Head of caudate nucleus (tissue), 42 donors: Measurements from ENCODE around the gene RBM42.

ENCODE experiments used
- DNase-seq, 42 donors: peaks; one replicate each; pipeline versions ENCODE4 v3.0.0 to v3.0.0-alpha.2; 2020 to 2021; ENCODE audit warnings: mixed read lengths in 7 of 42
- intact Hi-C: fragments of 100-400 bp; cut with DNase I; formaldehyde crosslinking; loops from one replicate; pipeline ENCODE4 v1.15.0; 2022

Gene RBM42

GRCh38 chr19:35615036-35615435 lies 13.8 kb upstream of the RBM42 start:
- DNase-seq = no peak
- intact Hi-C loops = no loop called here

- intact Hi-C loops = no loop called here
- no peak for DNase-seq
Observed at GRCh38 chr19:35618857-35619256, 10.0 kb upstream of the RBM42 start.

- intact Hi-C loops = no loop called here
- DNase-seq = no peak
Observed at GRCh38 chr19:35619290-35619923, 9.4 kb upstream of the RBM42 start.

DNA sequence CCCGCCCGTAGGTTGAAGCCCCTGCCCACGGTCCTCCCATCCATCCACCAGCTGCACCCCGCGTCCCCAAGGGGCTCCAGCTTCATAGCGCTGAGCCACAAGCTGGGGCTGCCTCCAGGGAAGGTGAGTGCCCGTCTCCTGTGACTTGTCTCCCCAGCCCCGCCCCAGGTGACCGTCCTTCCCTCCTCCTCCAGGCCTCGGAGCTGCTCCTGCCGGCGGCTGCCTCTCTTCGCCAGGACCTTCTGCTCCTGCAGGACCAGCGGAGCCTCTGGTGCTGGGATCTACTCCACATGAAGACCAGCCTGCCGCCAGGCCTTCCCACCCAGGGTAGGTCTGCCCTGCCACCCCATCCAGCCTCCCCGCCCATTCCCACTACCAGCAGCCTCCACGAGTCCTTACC lies 8.8 kb upstream of the RBM42 start:
- intact Hi-C loops = no loop called here
- DNase-seq = no peak

- DNase-seq = no peak
- intact Hi-C loops = no loop called here
Observed at GRCh38 chr19:35621708-35622107, 7.1 kb upstream of the RBM42 start.

- intact Hi-C loops = no loop called here
- DNase-seq = no peak
Observed at GRCh38 chr19:35622750-35623149, 6.1 kb upstream of the RBM42 start.

DNA sequence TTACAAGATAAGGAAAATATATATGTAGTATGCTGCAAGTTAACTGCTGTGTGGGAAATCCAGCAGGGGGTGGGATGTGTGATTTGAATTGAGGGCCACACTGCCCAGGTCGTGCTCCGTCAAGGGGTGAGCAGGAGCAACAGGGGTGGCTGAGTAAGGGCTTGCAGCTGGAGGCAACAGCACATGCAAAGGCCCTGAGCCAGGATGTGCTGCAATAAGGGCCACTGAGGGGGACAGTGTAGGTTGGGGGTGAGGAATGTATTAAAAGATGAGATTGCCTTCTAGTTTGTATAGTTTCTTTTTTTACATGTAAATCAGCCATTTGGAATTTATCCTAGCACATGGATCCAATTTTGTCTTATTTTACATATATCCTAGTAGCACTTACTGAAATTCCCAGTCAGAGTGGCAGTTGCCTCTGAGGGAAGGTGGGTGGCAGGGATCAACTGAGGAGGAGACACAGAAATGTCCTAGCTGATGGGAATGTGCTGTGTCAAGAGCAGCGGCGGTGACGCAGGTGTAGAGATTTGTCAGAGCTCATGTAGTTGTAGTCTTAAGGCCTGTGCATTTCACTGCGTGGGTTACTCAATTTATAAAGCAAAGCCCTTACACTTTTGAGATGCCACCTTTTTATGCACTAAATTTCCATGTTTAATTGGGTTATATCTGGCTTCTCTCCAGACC lies 5.4 kb upstream of the RBM42 start:
- peak; percentile 33 to 95 (median 77) for DNase-seq
- intact Hi-C loops = no loop called here

DNA sequence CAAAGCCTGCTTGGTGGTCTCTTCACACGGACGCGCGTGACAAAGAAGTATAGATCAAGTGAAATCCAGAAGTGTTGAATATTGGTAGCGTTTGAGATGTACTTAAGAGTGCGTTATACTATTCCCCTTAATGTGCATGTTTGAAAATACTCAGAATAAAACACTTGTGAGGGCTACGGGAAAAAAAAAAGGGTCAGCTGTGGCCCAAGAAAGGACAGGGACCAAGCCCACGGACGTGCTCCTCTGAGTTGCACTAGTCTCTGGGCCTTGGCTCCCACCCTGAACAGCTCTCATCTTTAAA lies 622 bp upstream of the RBM42 start:
- intact Hi-C loops = loop anchor here (2.0 kb wide), 3 partner anchors 15 to 89 kb away; partner anchors contain the start of genes COX6B1 and HAUS5

GRCh38 chr19:35629332-35629633 lies 447 bp downstream of the RBM42 start:
- intact Hi-C loops = loop anchor here (2.0 kb wide), 3 partner anchors 16 to 88 kb away; partner anchors contain the start of genes COX6B1 and HAUS5
- DNase-seq = peak in 1 of 42 donors; percentile 40

More for the DNA sequence above, 622 bp upstream of the RBM42 start:
- DNase-seq = no peak

GRCh38 chr19:35633727-35634440 lies 5.0 kb downstream of the RBM42 start:
- intact Hi-C loops = no loop called here
- no peak for DNase-seq

- no peak for DNase-seq
- intact Hi-C loops = no loop called here
Observed at GRCh38 chr19:35636651-35637050, 7.8 kb downstream of the RBM42 start.

- intact Hi-C loops = no loop called here
- DNase-seq = no peak
Observed at GRCh38 chr19:35637165-35637564, 8.3 kb downstream of the RBM42 start.

DNA sequence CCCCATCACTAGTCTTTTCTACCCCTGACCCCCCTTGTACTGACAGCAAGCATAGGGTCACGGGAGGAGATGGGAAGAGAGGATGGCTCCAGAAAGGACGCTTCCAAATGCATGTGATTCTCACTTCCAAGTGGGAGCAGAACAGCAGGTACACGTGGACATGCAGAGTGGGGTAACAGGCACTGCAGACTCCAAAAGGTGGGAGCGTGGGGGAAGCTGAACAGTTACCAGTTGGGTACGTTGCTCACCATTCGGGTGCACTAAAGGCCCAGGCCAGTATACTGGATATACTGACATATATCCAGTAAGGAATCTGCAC lies 10.4 kb downstream of the RBM42 start:
- no peak for DNase-seq
- intact Hi-C loops = no loop called here

DNA sequence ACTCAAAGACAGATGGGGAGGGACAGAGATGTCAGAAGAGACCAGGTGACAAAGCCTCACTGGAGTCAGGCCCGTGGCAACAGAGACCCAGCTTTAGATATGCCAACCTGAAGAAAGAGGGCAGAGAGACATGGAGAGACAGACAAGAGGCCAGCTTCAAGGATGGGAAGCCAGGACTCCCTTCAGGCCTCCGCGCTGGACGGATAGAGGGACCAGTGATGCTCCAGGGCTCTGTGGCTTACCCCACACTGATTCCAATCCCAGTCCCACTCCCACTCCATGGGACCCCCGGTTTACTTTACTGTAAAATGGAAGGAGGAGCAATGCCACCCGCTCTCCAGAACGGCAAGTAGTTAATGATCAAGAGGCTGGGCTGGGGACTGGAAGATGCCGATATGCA lies 11.0 kb downstream of the RBM42 start:
- DNase-seq = no peak
- intact Hi-C loops = no loop called here

DNA sequence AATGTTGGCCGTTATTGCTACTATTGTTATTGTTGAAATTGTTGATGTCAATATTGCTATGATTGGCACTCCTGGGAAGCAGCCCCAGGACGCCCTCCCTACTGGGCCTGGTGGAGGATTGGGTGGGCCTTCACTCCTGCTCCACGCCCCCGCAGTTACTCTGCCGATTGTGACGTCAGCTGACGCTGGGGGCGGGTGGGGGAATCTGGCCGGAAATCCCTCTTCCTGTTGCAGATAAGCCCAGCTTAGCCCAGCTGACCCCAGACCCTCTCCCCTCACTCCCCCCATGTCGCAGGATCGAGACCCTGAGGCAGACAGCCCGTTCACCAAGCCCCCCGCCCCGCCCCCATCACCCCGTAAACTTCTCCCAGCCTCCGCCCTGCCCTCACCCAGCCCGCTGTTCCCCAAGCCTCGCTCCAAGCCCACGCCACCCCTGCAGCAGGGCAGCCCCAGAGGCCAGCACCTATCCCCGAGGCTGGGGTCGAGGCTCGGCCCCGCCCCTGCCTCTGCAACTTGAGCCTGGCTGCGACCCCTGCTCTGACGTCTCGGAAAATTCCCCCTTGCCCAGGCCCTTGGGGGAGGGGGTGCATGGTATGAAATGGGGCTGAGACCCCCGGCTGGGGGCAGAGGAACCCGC lies 12.8 kb downstream of the RBM42 start, which contains the start of gene ETV2:
Gene ETV2, plus strand, starts transcription at position 231 of the 637 bp plus-strand sequence. CDS start 716 bp downstream, outside the sequence.
- intact Hi-C loops = no loop called here

DNA sequence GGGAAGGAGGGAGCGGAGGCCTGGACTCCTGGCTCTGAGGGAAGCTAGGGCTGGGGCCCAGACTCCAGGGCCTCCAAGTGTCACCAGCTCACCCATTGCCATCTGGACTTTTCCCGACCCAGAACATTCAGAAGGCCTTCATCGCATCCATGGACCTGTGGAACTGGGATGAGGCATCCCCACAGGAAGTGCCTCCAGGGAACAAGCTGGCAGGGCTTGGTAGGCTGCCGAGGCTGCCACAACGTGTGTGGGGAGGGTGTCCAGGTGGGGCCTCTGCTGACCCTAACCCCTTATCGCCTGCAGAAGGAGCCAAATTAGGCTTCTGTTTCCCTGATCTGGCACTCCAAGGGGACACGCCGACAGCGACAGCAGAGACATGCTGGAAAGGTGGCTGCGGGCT lies 13.5 kb downstream of the RBM42 start:
- no peak for DNase-seq
- intact Hi-C loops = no loop called here

More for the DNA sequence above, 12.8 kb downstream of the RBM42 start, which contains the start of gene ETV2:
- no peak for DNase-seq

- no peak for DNase-seq
- intact Hi-C loops = no loop called here
Observed at GRCh38 chr19:35642798-35643254, 14.0 kb downstream of the RBM42 start.

DNA sequence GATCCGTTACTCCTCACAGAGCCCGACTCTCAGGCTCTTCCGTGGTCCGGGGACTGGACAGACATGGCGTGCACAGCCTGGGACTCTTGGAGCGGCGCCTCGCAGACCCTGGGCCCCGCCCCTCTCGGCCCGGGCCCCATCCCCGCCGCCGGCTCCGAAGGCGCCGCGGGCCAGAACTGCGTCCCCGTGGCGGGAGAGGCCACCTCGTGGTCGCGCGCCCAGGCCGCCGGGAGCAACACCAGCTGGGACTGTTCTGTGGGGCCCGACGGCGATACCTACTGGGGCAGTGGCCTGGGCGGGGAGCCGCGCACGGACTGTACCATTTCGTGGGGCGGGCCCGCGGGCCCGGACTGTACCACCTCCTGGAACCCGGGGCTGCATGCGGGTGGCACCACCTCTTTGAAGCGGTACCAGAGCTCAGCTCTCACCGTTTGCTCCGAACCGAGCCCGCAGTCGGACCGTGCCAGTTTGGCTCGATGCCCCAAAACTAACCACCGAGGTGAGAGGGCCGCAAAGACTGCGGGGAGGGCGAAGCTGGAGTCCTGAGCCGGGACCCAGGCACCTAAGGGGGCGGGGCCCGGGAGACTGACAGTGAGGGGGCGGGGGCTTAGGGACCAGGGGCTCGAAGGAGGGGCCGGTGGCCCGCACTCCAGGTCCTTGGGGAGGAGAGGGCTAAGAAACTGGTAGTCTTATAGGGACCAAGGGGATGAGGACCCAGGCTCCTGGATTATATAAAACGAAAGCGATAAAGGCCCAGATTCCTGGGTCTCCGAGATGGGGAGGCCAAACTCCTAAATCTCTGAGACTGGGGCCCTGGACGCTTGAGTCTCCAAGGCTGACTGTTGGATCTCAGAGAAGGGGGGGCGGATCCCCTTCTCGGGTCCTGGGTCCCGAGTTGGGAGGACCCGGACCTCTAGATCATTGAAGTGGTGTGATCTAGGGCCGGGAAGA lies 14.7 kb downstream of the RBM42 start:
- intact Hi-C loops = no loop called here
- peak in 40 of 42 donors; percentile 38 to 80 (median 57) for DNase-seq
